HG02943 (cell line): Measurements from ENCODE around the gene BLOC1S4.
A peak's percentile ranks its signal among the peaks of the same experiment; 100 is the strongest.
"Not testable (repeated sequence)": the region's sequence is repeated elsewhere in the genome, so short reads cannot be mapped to it uniquely, and the experiment has no call there.

Experiments
- ATAC-seq: cut with Tn5 transposase; IDR thresholded peaks from one replicate; pipeline ENCODE4 v1.9.1; 2021; ENCODE audit warnings: mild to moderate bottlenecking, low read depth, moderate library complexity; ENCODE audit not compliant: unreplicated experiment

BLOC1S4 gene

GRCh38 chr4:6716018-6716911, at the start of gene BLOC1S4:
Gene BLOC1S4 (plus strand): TSS chr4:6716174. CDS start chr4:6716210, 36 bp downstream.
- peak; percentile 75 for ATAC-seq

- ATAC-seq: no peak
Observed at GRCh38 chr4:6668391-6668790, 47.6 kb upstream of the BLOC1S4 start.

GRCh38 chr4:6671648-6672047, 44.3 kb upstream of the BLOC1S4 start:
- no peak for ATAC-seq

GRCh38 chr4:6672131-6672530, 43.8 kb upstream of the BLOC1S4 start:
- no peak for ATAC-seq

- not testable (repeated sequence) for ATAC-seq
Observed at GRCh38 chr4:6672541-6673190, 43.3 kb upstream of the BLOC1S4 start.

- not testable (repeated sequence) for ATAC-seq
Observed at GRCh38 chr4:6673191-6673659, 42.7 kb upstream of the BLOC1S4 start.

GRCh38 chr4:6673660-6674499, 42.1 kb upstream of the BLOC1S4 start:
- ATAC-seq: peak; percentile 68

GRCh38 chr4:6674500-6675149, 41.3 kb upstream of the BLOC1S4 start:
- peak; percentile 43 for ATAC-seq

- ATAC-seq: no peak
Observed at GRCh38 chr4:6676722-6677558, 39.0 kb upstream of the BLOC1S4 start.

- no peak for ATAC-seq
Observed at GRCh38 chr4:6680372-6681034, 35.5 kb upstream of the BLOC1S4 start.

GRCh38 chr4:6681191-6681590, 34.8 kb upstream of the BLOC1S4 start:
- no peak for ATAC-seq

- ATAC-seq: no peak
Observed at GRCh38 chr4:6682862-6683590, 32.9 kb upstream of the BLOC1S4 start.

- ATAC-seq: no peak
Observed at GRCh38 chr4:6684656-6685055, 31.3 kb upstream of the BLOC1S4 start.

- no peak for ATAC-seq
Observed at GRCh38 chr4:6686104-6686787, 29.7 kb upstream of the BLOC1S4 start.

GRCh38 chr4:6687947-6688878, 27.8 kb upstream of the BLOC1S4 start:
- ATAC-seq: no peak

- no peak for ATAC-seq
Observed at GRCh38 chr4:6688879-6689505, 27.0 kb upstream of the BLOC1S4 start.
